HT1080 (cell line): Measurements from ENCODE around the gene NSD2. TPM values are rescaled to one million over a fixed set of nuclear protein-coding genes. Genes with fewer than 3 reads are reported as not detected.
A peak's percentile ranks its signal among the peaks of the same experiment; 100 is the strongest.
"Not testable (repeated sequence)": the region's sequence is repeated elsewhere in the genome, so short reads cannot be mapped to it uniquely, and the experiment has no call there.

Experiments
- DNase-seq: peaks from one replicate; pipeline ENCODE4 v3.0.0-alpha.2; 2015; ENCODE audit warnings: low read depth
- small RNA-seq: library from RNA; depleted of rRNA; stranded (forward); fragments of <200 nt; gene quantifications from one replicate; pipeline ENCODE3, GENCODE V24; 2014
- total RNA-seq: library from RNA; depleted of rRNA; stranded (reverse); fragments of >200 nt; shearing (Covaris generic); gene quantifications from 2 replicates; pipeline ENCODE4 v1.2.3, GENCODE V29; 2014; rRNA removed

Gene NSD2
- total RNA-seq, 1 experiment from 2014 or later = 83.1 TPM

GRCh38 chr4:1998296-1998695 is 127.1 kb downstream of the NSD2 start:
- no peak for DNase-seq

DNA sequence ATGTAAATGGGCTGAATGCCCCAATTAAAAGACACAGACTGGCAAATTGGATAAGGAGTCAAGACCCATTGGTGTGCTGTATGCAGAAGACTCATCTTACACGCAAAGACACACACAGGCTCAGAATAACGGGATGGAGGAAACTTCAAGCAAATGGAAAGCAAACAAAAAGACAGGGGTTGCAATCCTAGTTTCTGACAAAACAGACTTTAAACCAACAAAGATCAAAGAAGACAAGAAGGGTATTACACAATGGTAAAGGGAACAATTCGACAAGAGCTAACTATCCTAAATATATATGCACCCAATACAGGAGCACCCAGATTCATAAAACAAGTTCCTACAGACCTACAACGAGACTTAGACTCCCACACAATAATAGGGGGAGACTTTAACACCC is 128.1 kb downstream of the NSD2 start:
- not testable (repeated sequence) for DNase-seq

- DNase-seq = not testable (repeated sequence)
These were observed 132.2 kb downstream of the NSD2 start for GRCh38 chr4:2003361-2003760.

DNA sequence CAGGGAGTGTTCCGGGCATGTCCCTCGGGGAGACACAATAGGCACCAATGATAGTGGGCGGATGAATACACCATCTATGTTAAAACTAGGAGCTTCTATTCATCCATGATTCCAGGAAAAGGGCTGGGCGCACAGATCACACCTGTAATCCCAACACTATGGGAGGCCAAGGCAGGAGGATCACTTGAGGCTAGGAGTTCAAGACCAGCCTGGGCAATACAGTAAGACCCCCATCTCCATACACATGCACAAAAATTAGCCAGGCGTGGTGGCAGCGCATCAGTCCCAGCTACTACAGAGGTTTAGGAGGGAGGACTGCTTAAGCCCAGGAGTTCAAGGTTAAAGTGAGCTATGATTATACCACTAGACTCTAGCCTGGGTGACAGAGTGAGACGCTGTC is 135.2 kb downstream of the NSD2 start:
- DNase-seq = no peak

DNA sequence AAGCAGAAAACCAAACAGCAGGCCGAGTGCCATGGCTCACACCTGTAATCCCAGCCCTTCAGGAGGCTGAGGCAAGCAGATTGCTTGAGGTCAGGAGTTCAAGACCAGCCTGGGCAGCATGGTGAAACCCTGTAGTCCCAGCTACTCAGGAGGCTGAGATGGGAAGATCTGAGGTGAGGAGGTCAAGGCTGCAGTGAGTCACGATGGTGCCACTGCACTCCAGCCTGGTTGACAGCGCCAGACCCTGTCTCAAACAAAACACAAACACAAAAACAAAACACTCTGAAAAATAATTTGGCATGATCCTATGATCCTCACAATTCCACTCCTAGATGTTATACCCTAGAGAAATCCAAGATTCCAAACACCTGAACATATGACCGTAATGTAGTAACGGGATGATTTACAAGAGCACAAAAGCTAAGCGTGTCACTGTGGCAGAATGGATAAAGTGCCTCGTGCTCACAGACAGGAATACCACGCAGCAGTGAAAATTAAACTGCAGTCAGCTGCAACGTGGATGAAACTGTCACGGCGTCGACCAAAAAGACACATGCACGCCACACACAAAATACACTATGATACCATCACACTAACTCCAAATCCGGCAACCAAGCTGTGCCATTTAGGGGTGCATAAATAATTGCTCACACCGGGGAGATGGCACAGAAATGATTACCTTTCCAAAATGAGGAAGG is 135.9 kb downstream of the NSD2 start:
- DNase-seq = no peak

DNA sequence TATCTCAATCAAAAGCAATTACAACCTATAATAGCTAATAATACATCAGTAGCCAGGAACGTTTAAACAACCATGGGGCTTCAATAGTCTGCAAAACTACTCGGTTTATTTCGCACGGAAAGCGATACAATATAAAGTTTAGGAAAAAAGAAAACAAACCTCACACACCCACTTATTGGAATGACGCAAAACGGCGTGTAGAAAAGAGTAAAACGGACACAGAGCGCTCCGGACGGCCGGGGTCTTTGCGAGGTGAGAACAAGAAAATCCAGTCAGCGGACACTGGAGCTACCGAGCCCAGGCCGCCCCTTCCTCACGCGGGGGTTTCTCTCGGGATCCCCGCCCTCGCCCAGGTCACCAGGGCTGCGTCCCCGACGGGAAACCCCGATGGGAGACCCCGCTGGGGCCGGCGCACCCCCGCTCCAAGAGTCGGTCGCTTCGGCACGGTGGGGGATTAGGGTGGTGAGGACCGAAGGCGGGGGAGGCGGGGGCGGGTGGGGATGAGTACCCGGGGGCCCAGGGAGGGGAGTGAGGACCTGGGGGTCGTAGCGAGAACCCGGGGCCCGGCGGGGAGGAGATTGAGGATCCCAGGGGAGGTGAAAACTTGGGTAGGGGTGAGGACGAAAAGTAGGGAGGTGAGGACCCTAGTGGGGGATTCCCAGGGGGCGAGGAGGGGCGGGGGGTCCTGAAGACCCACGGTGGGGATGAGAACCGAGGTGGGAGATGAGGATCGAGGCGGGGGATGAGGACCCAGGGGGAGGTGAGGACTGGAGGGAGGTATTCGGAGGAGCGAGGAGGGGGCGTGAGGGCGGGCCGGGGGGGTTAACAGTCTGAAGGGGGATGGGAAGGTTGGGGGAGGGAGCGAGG is 136.8 kb downstream of the NSD2 start:
- DNase-seq = no peak

DNA sequence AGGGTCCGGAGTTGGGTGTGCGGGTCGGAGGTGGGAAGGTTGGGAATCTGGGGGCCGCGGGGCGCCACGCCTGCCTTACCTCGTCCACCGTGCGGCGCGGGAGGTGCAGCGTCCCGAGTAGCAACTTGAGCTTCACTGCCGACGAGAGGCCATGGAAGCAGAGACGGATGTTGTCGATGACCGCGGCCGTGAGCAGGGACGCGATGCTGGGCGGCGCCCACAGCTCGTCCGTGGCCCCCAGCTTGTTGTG is 137.4 kb downstream of the NSD2 start:
- no peak for DNase-seq

- DNase-seq = peak; percentile 89
These were observed 137.9 kb downstream of the NSD2 start, which contains the start of gene NELFA for GRCh38 chr4:2008921-2009650. NELFA (minus strand) TSS chr4:2008974; CDS start chr4:2008959, 15 bp downstream.

- peak; percentile 40 for DNase-seq
These were observed 138.5 kb downstream of the NSD2 start for GRCh38 chr4:2009651-2010233.

GRCh38 chr4:2011583-2011982 is 140.4 kb downstream of the NSD2 start:
- DNase-seq = no peak

DNA sequence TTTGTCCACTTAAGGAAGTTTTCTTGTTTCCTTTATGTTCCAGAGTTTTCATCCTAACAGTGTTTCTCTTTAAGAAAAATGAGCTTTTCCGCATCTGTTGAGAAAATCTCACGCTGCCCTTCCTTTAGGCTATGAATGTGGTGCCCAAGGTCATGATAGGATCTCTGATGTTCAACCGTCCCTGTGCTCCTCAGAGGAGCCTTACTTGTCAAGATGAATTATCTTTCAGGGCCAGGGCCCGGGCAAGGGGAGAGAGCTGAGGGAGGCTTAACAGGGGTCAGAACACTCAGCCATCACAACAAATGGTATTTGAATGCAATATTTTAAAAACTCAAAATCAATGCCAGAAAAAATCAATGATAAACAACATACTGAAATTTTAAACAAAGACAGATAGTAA is 143.8 kb downstream of the NSD2 start:
- no peak for DNase-seq

GRCh38 chr4:2021358-2022018 is 150.3 kb downstream of the NSD2 start:
- not testable (repeated sequence) for DNase-seq

- no peak for DNase-seq
These were observed 153.5 kb downstream of the NSD2 start for GRCh38 chr4:2024683-2025082.

DNA sequence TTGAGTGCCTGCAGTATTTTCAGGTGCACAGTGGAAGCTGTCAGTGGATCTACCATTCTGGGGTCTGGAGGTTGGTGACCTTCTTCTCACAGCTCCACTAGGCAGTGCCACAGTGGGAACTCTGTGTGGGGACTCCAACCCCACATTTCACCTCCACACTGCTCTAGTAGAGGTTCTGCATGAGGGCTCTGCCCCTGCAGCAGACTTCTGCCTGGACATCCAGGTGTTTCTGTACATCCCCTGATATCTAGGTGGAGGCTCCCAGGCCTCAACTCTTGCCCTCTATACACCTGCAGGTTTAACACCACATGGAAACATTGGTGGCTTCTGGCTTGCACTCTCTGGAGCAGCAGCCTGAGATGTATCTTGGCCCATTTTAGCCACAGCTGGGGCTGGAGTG is 154.6 kb downstream of the NSD2 start:
- no peak for DNase-seq

DNA sequence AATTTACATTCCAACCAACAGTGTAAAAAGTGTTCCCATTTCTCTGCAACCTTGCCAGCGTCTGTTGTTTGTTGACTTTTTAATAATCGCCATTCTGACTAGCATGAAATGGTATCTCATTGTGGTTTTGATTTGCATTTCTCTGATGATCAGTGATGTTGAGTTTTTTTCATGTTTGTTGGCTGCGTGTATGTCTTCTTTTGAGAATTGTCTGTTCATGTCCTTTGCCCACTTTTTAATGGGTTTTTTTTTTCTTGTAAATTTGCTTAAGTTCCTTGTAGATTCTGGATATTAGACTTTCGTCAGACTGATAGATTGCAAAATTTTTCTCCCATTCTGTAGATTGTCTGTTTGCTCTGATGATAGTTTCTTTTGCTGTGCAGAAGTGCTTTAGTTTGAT is 155.9 kb downstream of the NSD2 start:
- not testable (repeated sequence) for DNase-seq

DNA sequence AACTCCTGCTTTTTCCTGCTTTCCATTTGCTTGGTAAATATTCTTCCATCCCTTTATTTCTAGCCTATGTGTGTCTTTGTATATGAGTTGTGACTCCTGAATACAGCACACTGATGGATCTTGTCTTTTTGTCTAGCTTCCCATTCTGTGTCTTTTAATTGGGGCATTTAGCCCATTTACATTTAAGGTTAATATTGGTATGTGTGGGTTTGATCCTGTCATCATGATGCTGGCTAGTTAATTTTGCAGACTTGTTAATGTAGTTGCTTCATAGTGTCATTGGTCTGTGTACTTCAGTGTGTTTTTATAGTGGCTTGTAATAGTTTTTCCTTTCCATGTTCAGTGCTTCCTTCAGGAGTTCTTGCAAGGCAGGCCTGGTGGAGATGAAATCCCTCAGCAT is 160.0 kb downstream of the NSD2 start:
- not testable (repeated sequence) for DNase-seq

Small RNA genes within 50 kb of the gene (small RNA-seq; reads per million reads assigned to genes)
- 315 reads per million, percentile 97 among the genes with 10 or more reads in this experiment for gene SCARNA22

Other genes starting within 250 kb of the NSD2 start
- gene FAM53A, start 187.1 kb upstream of the NSD2 start, total RNA-seq = 0.06 TPM in 1 of 2 replicates, not detected in the other
- 139 and 142 TPM in 2 replicates for gene SLBP, start 159.1 kb upstream of the NSD2 start, total RNA-seq
- 40.1 and 41.7 TPM in 2 replicates for gene TMEM129, start 150.1 kb upstream of the NSD2 start, total RNA-seq
- 51.0 and 77.7 TPM in 2 replicates for gene TACC3, start 149.9 kb upstream of the NSD2 start, total RNA-seq
- gene FGFR3, start 78.1 kb upstream of the NSD2 start, total RNA-seq = 1.6 and 2.0 TPM in 2 replicates
- gene LETM1, start 15.2 kb upstream of the NSD2 start, total RNA-seq = 88.5 and 99.3 TPM in 2 replicates
- 23.7 and 26.4 TPM in 2 replicates for gene NELFA, start 137.6 kb downstream of the NSD2 start, total RNA-seq
- 2.7 and 5.6 TPM in 2 replicates for gene NAT8L, start 187.9 kb downstream of the NSD2 start, total RNA-seq